HG03159 (cell line): ENCODE results near the gene RHBDL3.
"Not testable (repeated sequence)": the region's sequence is repeated elsewhere in the genome, so short reads cannot be mapped to it uniquely, and the experiment has no call there.

Experiments
- ATAC-seq: cut with Tn5 transposase; IDR thresholded peaks from one replicate; pipeline ENCODE4 v1.9.1; 2021; ENCODE audit warnings: mild to moderate bottlenecking, moderate library complexity; ENCODE audit not compliant: unreplicated experiment

RHBDL3 gene

GRCh38 chr17:32265192-32265923, at the start of gene RHBDL3:
RHBDL3 (plus strand) TSS chr17:32265832; CDS start chr17:32266190, 358 bp downstream.
- ATAC-seq = no peak

- no peak for ATAC-seq
These were observed 43.0 kb upstream of the RHBDL3 start for GRCh38 chr17:32222621-32223020.

GRCh38 chr17:32223703-32224102, 41.9 kb upstream of the RHBDL3 start:
- ATAC-seq = no peak

GRCh38 chr17:32226886-32227285, 38.7 kb upstream of the RHBDL3 start:
- no peak for ATAC-seq

- no peak for ATAC-seq
These were observed 37.7 kb upstream of the RHBDL3 start for GRCh38 chr17:32227910-32228309.

- no peak for ATAC-seq
These were observed 30.0 kb upstream of the RHBDL3 start for GRCh38 chr17:32235588-32235987.

- no peak for ATAC-seq
These were observed 26.2 kb upstream of the RHBDL3 start for GRCh38 chr17:32239456-32239855.

- ATAC-seq = no peak
These were observed 24.9 kb upstream of the RHBDL3 start for GRCh38 chr17:32240750-32241149.

GRCh38 chr17:32241640-32242039, 24.0 kb upstream of the RHBDL3 start:
- ATAC-seq = no peak

GRCh38 chr17:32249475-32249874, 16.2 kb upstream of the RHBDL3 start:
- ATAC-seq = no peak

- no peak for ATAC-seq
These were observed 12.5 kb upstream of the RHBDL3 start for GRCh38 chr17:32253117-32253611.

- ATAC-seq = no peak
These were observed 9.5 kb upstream of the RHBDL3 start for GRCh38 chr17:32256012-32256700.

- no peak for ATAC-seq
These were observed 9.0 kb upstream of the RHBDL3 start for GRCh38 chr17:32256701-32257019.

GRCh38 chr17:32258383-32259140, 7.1 kb upstream of the RHBDL3 start:
- ATAC-seq = no peak

GRCh38 chr17:32259586-32259985, 6.0 kb upstream of the RHBDL3 start:
- ATAC-seq = no peak

GRCh38 chr17:32261417-32261736, 4.3 kb upstream of the RHBDL3 start:
- no peak for ATAC-seq

GRCh38 chr17:32261936-32262510, 3.6 kb upstream of the RHBDL3 start:
- no peak for ATAC-seq

- not testable (repeated sequence) for ATAC-seq
These were observed 2.1 kb upstream of the RHBDL3 start for GRCh38 chr17:32263515-32263914.

- no peak for ATAC-seq
These were observed 1.4 kb upstream of the RHBDL3 start for GRCh38 chr17:32264140-32264799.

- ATAC-seq = no peak
These were observed 825 bp upstream of the RHBDL3 start for GRCh38 chr17:32264823-32265191.

GRCh38 chr17:32266051-32266388, 388 bp downstream of the RHBDL3 start:
- ATAC-seq = no peak
